Activated CD8-positive, alpha-beta T cell treated with anti-CD3 and anti-CD28 coated beads, Interleukin-2, amount 10 ng/mL, durations not matched to agents 7 days and 5 days (primary cell): ENCODE data around the gene RASGRP2. TPM values are rescaled to one million over a fixed set of nuclear protein-coding genes. Genes with fewer than 3 reads are reported as not detected.

Experiments used
- ATAC-seq: fragments of 150-1000 bp; cut with Tn5 transposase; one replicate; pipeline ENCODE4 v1.10.0; 2021; ENCODE audit warnings: moderate library complexity
- CTCF ChIA-PET: fragments of 350-600 bp; sonication (Branson Sonifier 250); formaldehyde crosslinking; loops from one replicate; lab custom pipeline; 2021; ENCODE audit warnings: antibody characterized with exemption; lab: Charles Lee
- POLR2A ChIA-PET: fragments of 350-600 bp; sonication (Branson Sonifier 250); formaldehyde crosslinking; loops from one replicate; lab custom pipeline; 2021; ENCODE audit warnings: antibody characterized with exemption; lab: Charles Lee
- DNase-seq: peaks from one replicate; pipeline ENCODE4 v3.0.0-alpha.2; 2020
- H3K27ac Mint-ChIP-seq: one replicate; pipeline ENCODE4 v1.8.0; 2021; ENCODE audit warnings: mild to moderate bottlenecking, mixed read lengths
- H3K27me3 Mint-ChIP-seq: one replicate; pipeline ENCODE4 v1.8.0; 2021; ENCODE audit warnings: low read depth, mixed read lengths
- H3K36me3 Mint-ChIP-seq: one replicate; pipeline ENCODE4 v1.8.0; 2021; ENCODE audit warnings: low read depth, mixed read lengths
- H3K4me1 Mint-ChIP-seq: one replicate; pipeline ENCODE4 v1.8.0; 2021; ENCODE audit warnings: low read depth, mixed read lengths
- H3K4me3 Mint-ChIP-seq: one replicate; pipeline ENCODE4 v1.8.0; 2021; ENCODE audit warnings: mild to moderate bottlenecking, mixed read lengths
- H3K9me3 Mint-ChIP-seq: one replicate; pipeline ENCODE4 v1.8.0; 2022; ENCODE audit warnings: mixed read lengths; ENCODE audit not compliant: insufficient read depth
- total RNA-seq, 2 experiments: library from RNA; stranded (reverse); gene quantifications; one replicate each; pipeline ENCODE4 v1.2.3, GENCODE V29; 2021

RASGRP2 gene
- total RNA-seq, 2 experiments from 2014 or later: 101 to 115 TPM

DNA sequence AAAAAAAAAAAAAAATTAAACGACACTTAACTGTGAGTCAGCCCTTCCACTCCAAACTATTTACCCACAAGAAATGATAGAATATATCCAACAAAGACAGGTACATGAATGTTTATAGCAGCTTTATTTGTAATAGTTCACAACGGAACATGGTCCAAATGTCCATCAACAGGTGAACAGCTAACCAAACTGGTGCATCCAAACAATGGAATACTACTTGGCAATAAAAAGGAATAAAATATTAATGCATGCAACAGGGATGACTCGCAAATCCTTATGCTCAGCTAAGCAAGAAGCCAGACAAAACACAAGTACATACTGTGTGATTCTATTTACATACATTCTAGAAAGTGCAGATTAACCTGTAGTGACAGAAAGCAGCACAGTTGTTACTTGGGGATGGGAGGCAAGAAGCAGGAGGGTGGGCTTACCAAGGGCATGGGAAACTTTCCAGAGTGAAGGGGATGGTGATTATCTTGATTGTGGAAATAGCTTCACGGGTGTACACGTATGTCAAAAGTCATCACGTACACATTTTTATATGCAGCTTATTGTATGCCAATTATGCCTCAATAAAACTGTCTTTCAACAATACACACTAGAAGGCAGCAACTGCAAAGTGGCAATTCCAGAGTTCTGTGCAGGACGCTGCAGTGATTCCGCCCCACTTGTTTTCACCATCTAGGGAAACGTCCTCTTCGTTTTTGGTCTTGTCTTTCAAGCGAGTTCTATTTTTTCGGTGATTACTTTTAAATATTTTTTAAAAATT lies 41.1 kb upstream of the RASGRP2 start:
- H3K9me3 Mint-ChIP-seq: no peaks in the 10 kb centered on the region
- ATAC-seq (no peak), DNase-seq (no peak)
- no peak overlapping the region for H3K4me3 Mint-ChIP-seq
- POLR2A ChIA-PET: interaction anchor here (0.8 to 1.3 kb wide), 3 partner anchors 9 to 66 kb away, joined by 3 to 4 read pairs (median 3); no protein-coding TSS in a partner anchor
- no peak overlapping the region for H3K27ac Mint-ChIP-seq
- CTCF ChIA-PET: interaction anchor here (1.1 to 2.4 kb wide), 6 partner anchors 9 to 229 kb away, joined by 3 to 8 read pairs (median 4); partner anchors contain the start of genes ARL2, CDC42BPG and RASGRP2
- no peaks in the 10 kb centered on the region for H3K27me3 Mint-ChIP-seq
- H3K4me1 Mint-ChIP-seq: peaks cover 17% of the 10 kb centered on the region
- H3K36me3 Mint-ChIP-seq: peaks cover 11% of the 10 kb centered on the region

GRCh38 chr11:64778473-64779298 lies 34.7 kb upstream of the RASGRP2 start, which contains the start of gene SF1:
TSS of gene SF1 (minus strand) at chr11:64778542. CDS start at chr11:64778392, 150 bp downstream.
- ChIA-PET POLR2A (interaction anchor here (0.6 to 2.2 kb wide), 13 partner anchors 9 to 507 kb away, joined by 3 to 26 read pairs (median 3); partner anchors contain the start of genes PYGM and RASGRP2), CTCF (interaction anchor here (0.7 to 2.3 kb wide), 17 partner anchors 8 to 461 kb away, joined by 3 to 14 read pairs (median 4); partner anchors contain the start of genes MEN1, PRDX5, RASGRP2 and TRMT112)
- Mint-ChIP-seq H3K4me1 (peaks cover 58% of the 10 kb centered on the region), H3K27ac (peak within 1 kb of the TSS; percentile 99), H3K4me3 (peak within 1 kb of the TSS; percentile 89), H3K27me3 (no peaks in the 10 kb centered on the region), H3K9me3 (no peaks in the 10 kb centered on the region), H3K36me3 (peaks cover 43% of the 10 kb centered on the region)
- DNase-seq (peak; percentile 100), ATAC-seq (peak; percentile 89)

DNA sequence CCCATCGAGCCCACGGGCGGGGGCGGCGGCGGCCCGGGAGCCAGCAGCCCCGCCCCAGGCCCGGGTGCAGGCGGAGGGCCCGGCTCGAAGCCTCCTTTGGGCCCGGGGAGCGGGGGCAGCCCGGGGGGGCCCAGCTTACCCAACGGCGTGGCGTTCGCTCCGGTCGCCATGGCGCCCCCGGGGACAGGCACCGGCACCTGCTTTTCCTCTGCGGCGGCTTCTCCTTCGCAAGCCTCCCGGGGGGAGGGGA lies 34.2 kb upstream of the RASGRP2 start:
- Mint-ChIP-seq H3K4me3 (peak overlapping the region; percentile 89), H3K9me3 (no peaks in the 10 kb centered on the region), H3K36me3 (peaks cover 49% of the 10 kb centered on the region), H3K27ac (peak overlapping the region; percentile 99), H3K27me3 (no peaks in the 10 kb centered on the region), H3K4me1 (peaks cover 63% of the 10 kb centered on the region)
- peak; percentile 11 for ATAC-seq
- POLR2A ChIA-PET: interaction anchor here (0.7 to 2.2 kb wide), 6 partner anchors 9 to 89 kb away, joined by 3 to 26 read pairs (median 10); partner anchors contain the start of genes PYGM and RASGRP2
- CTCF ChIA-PET: interaction anchor here (0.8 to 2.3 kb wide), 12 partner anchors 8 to 460 kb away, joined by 3 to 14 read pairs (median 5); partner anchors contain the start of genes MEN1, PRDX5, RASGRP2 and TRMT112
- no peak for DNase-seq

DNA sequence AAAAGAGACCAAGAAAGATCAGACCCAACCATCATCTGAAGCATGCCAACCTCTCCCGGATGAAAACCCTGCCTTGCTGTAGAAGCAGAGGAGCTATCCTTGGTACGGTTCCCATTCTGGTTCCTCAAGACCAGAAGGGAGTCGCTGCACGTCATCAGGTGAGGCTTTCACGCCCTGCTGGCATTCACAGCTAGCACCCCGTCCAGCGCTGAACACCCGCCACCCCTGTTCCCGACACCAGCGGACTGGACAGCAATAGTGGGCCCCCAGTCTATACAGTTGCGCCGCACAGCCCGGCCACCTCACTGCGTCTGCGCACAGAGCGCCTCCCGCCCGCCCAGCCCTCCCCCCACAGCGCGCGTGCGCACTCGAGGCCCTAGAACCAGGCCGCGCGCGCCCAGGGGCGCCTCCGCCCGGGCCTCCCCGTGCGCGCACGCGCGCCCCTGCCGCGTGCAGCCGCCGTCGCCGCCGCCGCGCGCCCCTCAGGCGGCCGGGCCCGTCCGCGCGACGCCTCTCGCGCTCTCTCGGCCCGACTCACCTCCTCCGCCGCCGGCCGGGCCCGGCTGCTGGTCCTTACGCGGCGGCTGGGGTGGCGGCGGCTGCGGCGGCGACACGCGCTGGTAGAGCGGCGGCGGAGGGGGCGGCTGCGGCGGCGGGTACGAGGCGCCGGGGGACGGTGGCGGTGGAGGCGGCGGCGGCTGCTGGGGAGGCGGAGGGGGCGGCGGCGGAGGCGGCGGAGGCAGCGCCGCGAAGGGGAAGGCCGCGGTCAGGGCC lies 33.7 kb upstream of the RASGRP2 start:
- Mint-ChIP-seq H3K27me3 (no peaks in the 10 kb centered on the region), H3K4me3 (peak overlapping the region; percentile 89), H3K27ac (peak overlapping the region; percentile 90), H3K9me3 (no peaks in the 10 kb centered on the region), H3K4me1 (peaks cover 68% of the 10 kb centered on the region), H3K36me3 (peaks cover 54% of the 10 kb centered on the region)
- peak; percentile 85 for DNase-seq
- ATAC-seq: peak; percentile 7
- POLR2A ChIA-PET: interaction anchor here (0.7 to 4.0 kb wide), 8 partner anchors 8 to 89 kb away, joined by 3 to 27 read pairs (median 5); partner anchors contain the start of genes MEN1, PYGM and RASGRP2
- CTCF ChIA-PET: interaction anchor here (0.8 to 12.2 kb wide), 5 partner anchors 9 to 110 kb away, joined by 3 to 149 read pairs (median 20); partner anchors contain the start of gene RASGRP2

DNA sequence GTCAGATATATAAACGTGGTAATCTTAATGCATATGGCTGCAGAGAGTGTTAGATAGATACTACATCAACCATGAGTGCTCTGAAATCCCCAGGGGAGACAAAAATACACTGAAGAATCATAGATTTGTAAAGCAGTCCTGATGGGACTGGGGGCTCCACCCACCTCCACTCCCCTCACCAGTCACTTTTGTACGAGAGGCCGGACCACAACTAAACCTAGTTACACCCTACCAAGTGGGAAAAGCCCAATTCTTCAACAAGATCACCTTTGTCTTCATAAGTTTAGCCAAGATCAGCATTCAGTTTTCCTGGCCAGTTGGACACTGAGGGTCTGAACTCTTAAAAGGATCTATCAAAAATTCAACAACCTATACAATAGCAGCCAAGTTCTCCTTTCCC lies 32.9 kb upstream of the RASGRP2 start:
- H3K9me3 Mint-ChIP-seq: no peaks in the 10 kb centered on the region
- H3K27ac Mint-ChIP-seq: peak overlapping the region; percentile 90
- peak overlapping the region; percentile 89 for H3K4me3 Mint-ChIP-seq
- ATAC-seq (no peak), DNase-seq (no peak)
- POLR2A ChIA-PET: interaction anchor here (0.7 to 4.0 kb wide), 4 partner anchors 9 to 34 kb away, joined by 4 to 27 read pairs (median 5); partner anchors contain the start of genes MEN1 and RASGRP2
- H3K36me3 Mint-ChIP-seq: peaks cover 62% of the 10 kb centered on the region
- H3K27me3 Mint-ChIP-seq: no peaks in the 10 kb centered on the region
- CTCF ChIA-PET: interaction anchor here (0.8 to 12.2 kb wide), 4 partner anchors 9 to 111 kb away, joined by 3 to 149 read pairs (median 33); partner anchors contain the start of gene RASGRP2
- H3K4me1 Mint-ChIP-seq: peaks cover 74% of the 10 kb centered on the region

GRCh38 chr11:64776425-64776824 lies 32.5 kb upstream of the RASGRP2 start:
- Mint-ChIP-seq H3K27me3 (no peaks in the 10 kb centered on the region), H3K9me3 (no peaks in the 10 kb centered on the region), H3K4me1 (peaks cover 78% of the 10 kb centered on the region), H3K36me3 (peaks cover 66% of the 10 kb centered on the region), H3K4me3 (peak overlapping the region; percentile 89), H3K27ac (peak overlapping the region; percentile 90)
- ATAC-seq (no peak), DNase-seq (no peak)
- ChIA-PET POLR2A (interaction anchor here (0.7 to 4.0 kb wide), 4 partner anchors 13 to 35 kb away, joined by 3 to 27 read pairs (median 6); partner anchors contain the start of genes MEN1 and RASGRP2), CTCF (interaction anchor here (2.7 to 12.2 kb wide), 3 partner anchors 8 to 31 kb away, joined by 20 to 149 read pairs (median 46); partner anchors contain the start of gene RASGRP2)

DNA sequence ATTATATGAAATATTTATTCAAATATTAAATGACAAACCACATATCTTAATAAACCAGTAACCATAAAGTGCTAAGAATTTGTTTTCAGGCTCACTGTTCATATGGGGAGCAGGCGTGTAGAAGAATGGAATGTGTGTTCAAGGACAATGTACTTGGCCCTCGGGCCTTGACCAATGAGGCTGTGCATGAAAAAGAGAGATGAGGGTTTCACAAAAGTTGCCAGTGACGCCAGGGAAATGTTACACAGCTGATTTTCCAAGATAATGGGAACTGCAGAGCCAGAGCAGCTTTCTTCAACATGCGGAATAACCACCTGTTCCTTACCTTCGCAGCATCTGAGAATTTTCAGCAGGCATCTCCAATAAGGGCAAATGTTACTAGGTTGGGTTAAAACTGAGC lies 30.2 kb upstream of the RASGRP2 start:
- H3K36me3 Mint-ChIP-seq: peaks cover 85% of the 10 kb centered on the region
- H3K4me1 Mint-ChIP-seq: peaks cover 77% of the 10 kb centered on the region
- H3K27ac Mint-ChIP-seq: peak overlapping the region; percentile 25
- no peak for DNase-seq
- no peak overlapping the region for H3K4me3 Mint-ChIP-seq
- ChIA-PET POLR2A (interaction anchor here (0.5 to 4.0 kb wide), 4 partner anchors 12 to 1942 kb away, joined by 3 to 27 read pairs (median 4); partner anchors contain the start of genes RASGRP2 and STX5), CTCF (interaction anchor here (7.0 to 12.2 kb wide), 2 partner anchors 11 to 29 kb away, joined by 46 to 149 read pairs; partner anchors contain the start of gene RASGRP2)
- ATAC-seq: no peak
- no peaks in the 10 kb centered on the region for H3K27me3 Mint-ChIP-seq
- no peaks in the 10 kb centered on the region for H3K9me3 Mint-ChIP-seq

GRCh38 chr11:64772303-64773018 lies 28.5 kb upstream of the RASGRP2 start:
- H3K4me3 Mint-ChIP-seq: peak overlapping the region; percentile 44
- ATAC-seq (no peak), DNase-seq (no peak)
- peak overlapping the region; percentile 66 for H3K27ac Mint-ChIP-seq
- no peaks in the 10 kb centered on the region for H3K9me3 Mint-ChIP-seq
- POLR2A ChIA-PET: interaction anchor here (0.6 to 2.0 kb wide), 7 partner anchors 9 to 88 kb away, joined by 3 to 16 read pairs (median 6); partner anchors contain the start of gene RASGRP2
- H3K27me3 Mint-ChIP-seq: no peaks in the 10 kb centered on the region
- CTCF ChIA-PET: interaction anchor here (1.0 to 12.2 kb wide), 7 partner anchors 9 to 84 kb away, joined by 3 to 149 read pairs (median 4); partner anchors contain the start of gene RASGRP2
- H3K36me3 Mint-ChIP-seq: peaks cover 98% of the 10 kb centered on the region
- H3K4me1 Mint-ChIP-seq: peaks cover 93% of the 10 kb centered on the region

- Mint-ChIP-seq H3K4me1 (peaks cover 94% of the 10 kb centered on the region), H3K27ac (peak overlapping the region; percentile 66), H3K9me3 (no peaks in the 10 kb centered on the region), H3K27me3 (no peaks in the 10 kb centered on the region), H3K4me3 (peak overlapping the region; percentile 44), H3K36me3 (peaks cover 98% of the 10 kb centered on the region)
- ChIA-PET POLR2A (interaction anchor here (1.3 to 2.0 kb wide), 2 partner anchors 28 to 88 kb away, joined by 3 to 16 read pairs; partner anchors contain the start of gene RASGRP2), CTCF (interaction anchor here (1.1 to 12.2 kb wide), 6 partner anchors 8 to 83 kb away, joined by 3 to 149 read pairs (median 4); partner anchors contain the start of gene RASGRP2)
- ATAC-seq: no peak
- DNase-seq: no peak
These were observed 27.9 kb upstream of the RASGRP2 start for GRCh38 chr11:64771861-64772260.
